Osteoblast (primary cell): ENCODE data around the gene CHST6. TPM values are rescaled to one million over a fixed set of nuclear protein-coding genes. Genes with fewer than 3 reads are reported as not detected.
"Not testable (repeated sequence)": the region's sequence is repeated elsewhere in the genome, so short reads cannot be mapped to it uniquely, and the experiment has no call there.

ENCODE experiments used
- DNase-seq: peaks from one replicate; pipeline ENCODE4 v3.0.0; 2011; ENCODE audit warnings: low spot score, mixed read lengths; ENCODE audit not compliant: insufficient read length; ENCODE audit errors: missing footprints
- H2AFZ ChIP-seq: 2 replicates; pipeline ENCODE4 v1.6.0; 2011; ENCODE audit warnings: mild to moderate bottlenecking, low read length
- H3K27ac ChIP-seq: 2 replicates; pipeline ENCODE4 v1.5.1; 2011; ENCODE audit warnings: mild to moderate bottlenecking, low read depth, low read length, moderate library complexity
- H3K27me3 ChIP-seq: 2 replicates; pipeline ENCODE4 v1.6.0; 2012; ENCODE audit warnings: mild to moderate bottlenecking, control low read depth, inconsistent platforms, low read length, moderate library complexity; ENCODE audit not compliant: insufficient read depth
- H3K36me3 ChIP-seq: 2 replicates; pipeline ENCODE4 v1.5.1; 2011; ENCODE audit warnings: mild to moderate bottlenecking, low read length, control low read depth, moderate library complexity; ENCODE audit not compliant: insufficient read depth
- H3K4me1 ChIP-seq: 2 replicates; pipeline ENCODE4 v1.5.1; 2011; ENCODE audit warnings: mild to moderate bottlenecking, low read length, control low read depth, moderate library complexity; ENCODE audit not compliant: insufficient read depth
- H3K4me2 ChIP-seq: 2 replicates; pipeline ENCODE4 v1.6.0; 2011; ENCODE audit warnings: mild to moderate bottlenecking, low read length; ENCODE audit not compliant: insufficient read depth
- H3K4me3 ChIP-seq: fragments of 200-600 bp; sonication (generic); 3 replicates; pipeline ENCODE4 v1.5.1; 2012; ENCODE audit warnings: mild to moderate bottlenecking, low read length, inconsistent platforms; ENCODE audit not compliant: insufficient read depth
- H3K79me2 ChIP-seq: 2 replicates; pipeline ENCODE4 v1.6.0; 2012; ENCODE audit warnings: mild to moderate bottlenecking, low read length, control low read depth, inconsistent platforms; ENCODE audit not compliant: insufficient read depth
- H3K9me3 ChIP-seq: 2 replicates; pipeline ENCODE4 v1.5.1; 2011; ENCODE audit warnings: low read depth, low read length, control low read depth
- H4K20me1 ChIP-seq: 2 replicates; pipeline ENCODE4 v1.6.0; 2012; ENCODE audit warnings: mild to moderate bottlenecking, low read length, control low read depth; ENCODE audit not compliant: insufficient read depth
- total RNA-seq: library from RNA; depleted of rRNA; stranded (reverse); fragments of >200 nt; gene quantifications from 2 replicates; pipeline ENCODE4 v1.2.3, GENCODE V29; 2012
- TF ChIP-seq, protein P1 (sequence below): IDR thresholded peaks from 2 replicates; pipeline ENCODE4 v1.5.1; 2011; ENCODE audit warnings: mild to moderate bottlenecking, low read depth, low read length, moderate library complexity; ENCODE audit errors: extremely low read depth

The CHST6 gene
- total RNA-seq, 1 donor, result 1.1 TPM

DNA sequence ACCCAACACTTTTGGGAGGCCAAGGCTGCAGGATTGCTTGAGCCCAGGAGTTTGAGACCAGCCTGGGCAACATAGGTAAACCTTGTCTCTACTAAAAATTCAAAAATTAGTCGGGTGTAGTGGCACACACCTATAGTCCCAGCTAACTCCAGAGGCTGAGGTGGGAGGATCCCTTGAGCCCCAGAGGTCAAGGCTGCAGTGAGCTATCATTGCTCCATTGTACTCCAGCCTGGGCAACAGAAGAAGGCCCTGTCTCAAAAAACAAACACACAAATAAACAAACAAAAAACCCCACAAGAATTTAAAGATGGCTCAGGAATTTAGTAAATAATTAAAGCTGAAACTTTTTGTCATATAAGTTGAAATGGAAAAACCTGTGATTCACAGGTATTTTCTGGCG lies 28.5 kb downstream of the CHST6 start:
- H2AFZ ChIP-seq, result no peak overlapping the region
- no peaks in the 10 kb centered on the region for H3K27me3 ChIP-seq
- no peak for DNase-seq
- H3K9me3 ChIP-seq, result no peaks in the 10 kb centered on the region
- H3K4me1 ChIP-seq, result no peaks in the 10 kb centered on the region
- H3K4me2 ChIP-seq, result no peak overlapping the region
- H4K20me1 ChIP-seq, result peaks cover 11% of the 10 kb centered on the region
- no peak overlapping the region for H3K4me3 ChIP-seq
- TF ChIP-seq, protein P1, sequence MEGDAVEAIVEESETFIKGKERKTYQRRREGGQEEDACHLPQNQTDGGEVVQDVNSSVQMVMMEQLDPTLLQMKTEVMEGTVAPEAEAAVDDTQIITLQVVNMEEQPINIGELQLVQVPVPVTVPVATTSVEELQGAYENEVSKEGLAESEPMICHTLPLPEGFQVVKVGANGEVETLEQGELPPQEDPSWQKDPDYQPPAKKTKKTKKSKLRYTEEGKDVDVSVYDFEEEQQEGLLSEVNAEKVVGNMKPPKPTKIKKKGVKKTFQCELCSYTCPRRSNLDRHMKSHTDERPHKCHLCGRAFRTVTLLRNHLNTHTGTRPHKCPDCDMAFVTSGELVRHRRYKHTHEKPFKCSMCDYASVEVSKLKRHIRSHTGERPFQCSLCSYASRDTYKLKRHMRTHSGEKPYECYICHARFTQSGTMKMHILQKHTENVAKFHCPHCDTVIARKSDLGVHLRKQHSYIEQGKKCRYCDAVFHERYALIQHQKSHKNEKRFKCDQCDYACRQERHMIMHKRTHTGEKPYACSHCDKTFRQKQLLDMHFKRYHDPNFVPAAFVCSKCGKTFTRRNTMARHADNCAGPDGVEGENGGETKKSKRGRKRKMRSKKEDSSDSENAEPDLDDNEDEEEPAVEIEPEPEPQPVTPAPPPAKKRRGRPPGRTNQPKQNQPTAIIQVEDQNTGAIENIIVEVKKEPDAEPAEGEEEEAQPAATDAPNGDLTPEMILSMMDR, result no peak
- no peak overlapping the region for H3K27ac ChIP-seq
- H3K36me3 ChIP-seq, result no peaks in the 10 kb centered on the region
- H3K79me2 ChIP-seq, result peaks cover 25% of the 10 kb centered on the region

- Histone ChIP-seq H3K36me3 (no peaks in the 10 kb centered on the region), H3K9me3 (no peaks in the 10 kb centered on the region), H4K20me1 (peaks cover 24% of the 10 kb centered on the region), H2AFZ (peak within 1 kb of the TSS; percentile 87), H3K4me3 (peak within 1 kb of the TSS; percentile 94), H3K79me2 (peaks cover 49% of the 10 kb centered on the region), H3K27me3 (no peaks in the 10 kb centered on the region), H3K27ac (peak within 1 kb of the TSS; percentile 88), H3K4me2 (peak within 1 kb of the TSS; percentile 86), H3K4me1 (no peaks in the 10 kb centered on the region)
- peak; percentile 100 for DNase-seq
- TF ChIP-seq, protein P1, result peak; percentile 100
These were observed 30.9 kb downstream of the CHST6 start, which contains the start of gene TMEM170A for GRCh38 chr16:75464122-75464918. TMEM170A (minus strand) TSS chr16:75464689; CDS start chr16:75464600, 89 bp downstream.

DNA sequence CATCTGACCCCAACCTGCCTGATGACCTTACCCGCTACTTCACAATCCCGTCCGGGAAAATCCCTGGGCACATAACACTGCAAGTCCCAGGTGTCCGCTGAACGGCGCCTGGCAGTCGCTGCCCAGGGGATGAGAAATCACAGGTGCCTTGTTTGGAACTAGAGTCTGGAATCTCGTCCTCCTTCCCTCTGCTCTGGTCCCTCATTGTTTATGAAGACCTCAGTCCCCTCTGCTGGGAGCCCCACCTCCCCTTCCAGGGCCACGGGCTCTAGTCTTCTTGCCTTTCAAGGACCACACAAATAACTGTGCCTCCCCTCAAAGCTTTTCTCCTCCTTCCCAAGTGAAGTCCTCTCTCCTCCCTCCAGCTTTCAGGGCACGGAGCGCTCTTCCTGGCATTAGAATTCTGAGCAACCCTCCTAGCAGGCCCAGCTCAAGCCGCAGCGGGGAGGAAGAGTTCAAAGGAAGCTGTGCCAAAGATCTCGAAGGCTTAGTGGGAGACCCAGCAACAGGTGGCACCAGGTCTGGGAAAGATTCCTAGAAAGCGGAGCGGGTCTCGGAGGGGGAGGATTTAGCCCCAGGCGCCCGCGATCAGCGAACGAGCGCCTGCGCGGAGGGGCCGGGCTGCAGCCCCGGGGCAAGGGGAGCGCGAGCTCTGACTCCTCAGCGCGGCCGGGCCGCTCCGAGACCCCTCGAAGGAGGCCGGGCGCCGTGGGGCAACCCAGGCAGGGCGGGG lies 31.7 kb downstream of the CHST6 start:
- H3K36me3 ChIP-seq, H3K27me3 ChIP-seq, H3K4me1 ChIP-seq, H3K9me3 ChIP-seq: not testable (repeated sequence)
- H4K20me1 ChIP-seq, result peaks cover 24% of the 10 kb centered on the region
- H3K79me2 ChIP-seq, result peaks cover 56% of the 10 kb centered on the region
- H3K4me2 ChIP-seq, result peak overlapping the region; percentile 86
- peak overlapping the region; percentile 87 for H2AFZ ChIP-seq
- peak overlapping the region; percentile 94 for H3K4me3 ChIP-seq
- H3K27ac ChIP-seq, result peak overlapping the region; percentile 88
- peak; percentile 74 for DNase-seq

DNA sequence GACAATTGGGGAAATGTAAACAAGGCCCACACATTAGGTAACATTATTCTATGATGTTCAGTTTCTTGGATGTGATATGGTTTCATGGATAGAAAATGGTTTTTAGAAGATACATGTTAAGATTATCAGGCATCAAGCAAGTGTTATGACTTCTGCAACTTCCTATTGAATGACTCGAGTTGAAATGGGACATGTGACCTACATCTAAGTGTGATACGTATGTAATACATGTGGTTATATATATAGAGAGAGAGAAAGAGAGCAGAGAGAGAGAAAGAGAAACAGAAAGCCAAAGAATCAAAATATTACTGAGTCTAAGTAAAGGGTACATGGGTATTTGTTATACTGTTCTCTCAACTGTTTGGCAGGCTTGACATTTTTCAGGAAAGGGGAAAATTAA lies 32.4 kb downstream of the CHST6 start:
- no peaks in the 10 kb centered on the region for H3K27me3 ChIP-seq
- H3K36me3 ChIP-seq, result no peaks in the 10 kb centered on the region
- no peak overlapping the region for H3K27ac ChIP-seq
- no peak overlapping the region for H3K4me3 ChIP-seq
- H3K4me1 ChIP-seq, result no peaks in the 10 kb centered on the region
- peaks cover 24% of the 10 kb centered on the region for H4K20me1 ChIP-seq
- no peaks in the 10 kb centered on the region for H3K9me3 ChIP-seq
- H3K79me2 ChIP-seq, result peaks cover 63% of the 10 kb centered on the region
- TF ChIP-seq, protein P1, result no peak
- H2AFZ ChIP-seq, result no peak overlapping the region
- peak overlapping the region; percentile 86 for H3K4me2 ChIP-seq
- no peak for DNase-seq
